GM23338 (cell line): ENCODE results near the gene MPC2. TPM values are rescaled to one million over a fixed set of nuclear protein-coding genes. Genes with fewer than 3 reads are reported as not detected.

Source experiments
- ATAC-seq: fragments of 200-7000 bp; cut with Tn5 transposase; 3 replicates; pipeline ENCODE4 v1.9.1; 2020
- DNase-seq: peaks from one replicate; pipeline ENCODE4 v3.0.0-alpha.2; 2015; ENCODE audit warnings: low spot score
- H2AFZ ChIP-seq: fragments of 200-600 bp; sonication (generic); 2 replicates; pipeline ENCODE4 v1.8.0; 2016; ENCODE audit warnings: antibody characterized with exemption, mild to moderate bottlenecking, moderate library complexity
- H3F3A ChIP-seq: fragments of 200-600 bp; sonication (generic); replicated peaks from 2 replicates; pipeline ENCODE4 v1.8.0; 2017; ENCODE audit warnings: antibody characterized with exemption, mixed run types, low read depth
- H3K27ac ChIP-seq: fragments of 200-600 bp; sonication (generic); 2 replicates; pipeline ENCODE4 v1.6.1; 2016; ENCODE audit warnings: low read depth
- H3K27me3 ChIP-seq: fragments of 200-600 bp; sonication (generic); 2 replicates; pipeline ENCODE4 v1.8.0; 2016; ENCODE audit warnings: mild to moderate bottlenecking, mixed run types, moderate library complexity; ENCODE audit not compliant: insufficient read depth
- H3K36me3 ChIP-seq: fragments of 200-600 bp; sonication (generic); 2 replicates; pipeline ENCODE4 v1.8.0; 2016; ENCODE audit warnings: mild to moderate bottlenecking; ENCODE audit not compliant: insufficient read depth
- H3K4me1 ChIP-seq: fragments of 200-600 bp; sonication (generic); 2 replicates; pipeline ENCODE4 v1.8.0; 2016; ENCODE audit warnings: mild to moderate bottlenecking, moderate library complexity; ENCODE audit not compliant: insufficient read depth
- H3K4me2 ChIP-seq: fragments of 200-600 bp; sonication (generic); 2 replicates; pipeline ENCODE4 v1.7.1; 2017; ENCODE audit warnings: mixed run types
- H3K4me3 ChIP-seq: fragments of 200-600 bp; sonication (generic); 2 replicates; pipeline ENCODE4 v1.6.1; 2016; ENCODE audit warnings: mixed run types
- H3K79me2 ChIP-seq: fragments of 200-600 bp; sonication (generic); replicated peaks from 2 replicates; pipeline ENCODE4 v1.8.0; 2017; ENCODE audit warnings: mild to moderate bottlenecking; ENCODE audit not compliant: insufficient read depth
- H3K9me2 ChIP-seq: fragments of 200-600 bp; sonication (generic); 2 replicates; pipeline ENCODE4 v1.8.0; 2017; ENCODE audit not compliant: insufficient read depth
- H4K20me1 ChIP-seq: fragments of 200-600 bp; sonication (generic); replicated peaks from 2 replicates; pipeline ENCODE4 v1.8.0; 2017; ENCODE audit warnings: mild to moderate bottlenecking; ENCODE audit not compliant: insufficient read depth
- H3K27ac Mint-ChIP-seq: 2 replicates; pipeline ENCODE4 v1.8.0; 2020; ENCODE audit warnings: inconsistent platforms, mild to moderate bottlenecking, moderate library complexity, mixed read lengths
- H3K27me3 Mint-ChIP-seq: 3 replicates; pipeline ENCODE4 v1.8.0; 2022; ENCODE audit warnings: low read depth, mild to moderate bottlenecking, moderate library complexity, mixed read lengths, inconsistent platforms; ENCODE audit not compliant: insufficient read depth, poor library complexity
- H3K36me3 Mint-ChIP-seq: 3 replicates; pipeline ENCODE4 v1.8.0; 2021; ENCODE audit warnings: low read depth, mild to moderate bottlenecking, inconsistent platforms, moderate library complexity, mixed read lengths
- H3K4me1 Mint-ChIP-seq: 3 replicates; pipeline ENCODE4 v1.8.0; 2020; ENCODE audit warnings: mild to moderate bottlenecking, inconsistent platforms, mixed read lengths
- H3K4me3 Mint-ChIP-seq: 3 replicates; pipeline ENCODE4 v1.8.0; 2021; ENCODE audit warnings: moderate library complexity, mild to moderate bottlenecking, inconsistent platforms, mixed read lengths
- H3K9me3 Mint-ChIP-seq: 3 replicates; pipeline ENCODE4 v1.8.0; 2020; ENCODE audit warnings: moderate library complexity, mild to moderate bottlenecking, inconsistent platforms, mixed read lengths
- ETS1 ChIP-seq: IDR thresholded peaks from 2 replicates; pipeline ENCODE4 v1.6.1; 2016; ENCODE audit warnings: antibody characterized with exemption
- NANOG ChIP-seq: IDR thresholded peaks from 2 replicates; pipeline ENCODE4 v1.6.1; 2016; ENCODE audit warnings: antibody characterized with exemption, borderline replicate concordance
- POLR2AphosphoS5 ChIP-seq: IDR thresholded peaks from 2 replicates; pipeline ENCODE4 v1.6.1; 2016; ENCODE audit warnings: antibody characterized with exemption, low read depth
- STAT1 ChIP-seq: IDR thresholded peaks from one replicate; pipeline ENCODE4 v1.6.1; 2016; ENCODE audit warnings: antibody characterized with exemption; ENCODE audit not compliant: unreplicated experiment
- polyA plus RNA-seq: library from polyadenylated mRNA; unstranded; fragments of >200 nt; fragmentation: Nextera tagmentation; extraction: Ambion mirVana; gene quantifications from 2 replicates; pipeline ENCODE4 v1.2.1, GENCODE V29; 2016
- total RNA-seq: library from RNA; depleted of rRNA; stranded (reverse); fragments of >200 nt; shearing (Covaris generic); gene quantifications from 2 replicates; pipeline ENCODE4 v1.2.3, GENCODE V29; 2014

Gene MPC2
- total and polyA plus RNA-seq, 2 experiments from 2014 or later, result 21.6 to 76.9 TPM

- peaks cover 75% of the 10 kb centered on the region for H3K79me2 ChIP-seq
- no peaks in the 10 kb centered on the region for H3K9me2 ChIP-seq
- peak; percentile 83 for ATAC-seq
- peak; percentile 98 for DNase-seq
- Mint-ChIP-seq H3K27me3 (peaks cover 14% of the 10 kb centered on the region), H3K36me3 (peaks cover 3% of the 10 kb centered on the region; the same call in 1 of the 3 replicates), H3K4me1 (peaks cover 15% of the 10 kb centered on the region), H3K27ac (peak within 1 kb of the TSS; percentile 100), H3K4me3 (peak within 1 kb of the TSS; percentile 84), H3K9me3 (no peaks in the 10 kb centered on the region; the same call in 2 of the 3 replicates)
- H3F3A ChIP-seq, result 0 out of 2 replicates have a peak, but pooled peaks cover 3% of the 10 kb centered on the region
- H4K20me1 ChIP-seq, result no peaks in the 10 kb centered on the region
- H3K27ac ChIP-seq, result peak within 1 kb of the TSS; percentile 95
- H3K36me3 ChIP-seq, result no peaks in the 10 kb centered on the region
- peak within 1 kb of the TSS; percentile 77 for H2AFZ ChIP-seq
- no peaks in the 10 kb centered on the region for H3K27me3 ChIP-seq
- TF ChIP-seq STAT1, result no peak
- peak; percentile 83; the same call in 1 of the 2 replicates for TF ChIP-seq ETS1
- H3K4me3 ChIP-seq, result peak within 1 kb of the TSS; percentile 55
- peak within 1 kb of the TSS; percentile 93 for H3K4me2 ChIP-seq
- H3K4me1 ChIP-seq, result peaks cover 25% of the 10 kb centered on the region
Measured at GRCh38 chr1:167936068-167936929, 573 bp downstream of the MPC2 start, which contains the start of gene DCAF6. DCAF6 (plus strand) TSS chr1:167936683; CDS start chr1:167936912, 229 bp downstream.

GRCh38 chr1:167935216-167936067 lies 1.4 kb downstream of the MPC2 start:
- no peaks in the 10 kb centered on the region for H4K20me1 ChIP-seq

More at GRCh38 chr1:167935216-167936067, 1.4 kb downstream of the MPC2 start:
- peaks cover 67% of the 10 kb centered on the region for H3K79me2 ChIP-seq
- peak overlapping the region; percentile 55 for H3K4me3 ChIP-seq
- no peaks in the 10 kb centered on the region for H3K27me3 ChIP-seq
- peak overlapping the region; percentile 50 for H3K27ac ChIP-seq
- peaks cover 14% of the 10 kb centered on the region for H3K27me3 Mint-ChIP-seq
- peaks cover 3% of the 10 kb centered on the region; the same call in 1 of the 3 replicates for H3K36me3 Mint-ChIP-seq
- H3K4me1 ChIP-seq, result peaks cover 25% of the 10 kb centered on the region
- H3F3A ChIP-seq, result 0 out of 2 replicates have a peak, but pooled peaks cover 3% of the 10 kb centered on the region
- peak overlapping the region; percentile 77 for H2AFZ ChIP-seq
- H3K4me2 ChIP-seq, result peak overlapping the region; percentile 93
- H3K4me1 Mint-ChIP-seq, result peaks cover 15% of the 10 kb centered on the region
- H3K36me3 ChIP-seq, result no peaks in the 10 kb centered on the region
- ATAC-seq (peak; percentile 21), DNase-seq (peak; percentile 56)
- H3K4me3 Mint-ChIP-seq, result peak overlapping the region; percentile 84
- peak overlapping the region; percentile 61 for H3K27ac Mint-ChIP-seq
- no peaks in the 10 kb centered on the region for H3K9me2 ChIP-seq
- H3K9me3 Mint-ChIP-seq, result no peaks in the 10 kb centered on the region; the same call in 2 of the 3 replicates
- no peak for TF ChIP-seq NANOG
- peak; percentile 73 for TF ChIP-seq POLR2AphosphoS5
